Body of pancreas (tissue), 4 donors: ENCODE measurements around the gene CMC2.

Source experiments
- CTCF ChIP-seq, 7 experiments: fragments of 450-650 bp in 4 of 7; fragments of 200-600 bp in 3 of 7; sonication (generic) in 3 of 7; IDR thresholded peaks; one replicate each; pipeline ENCODE4 v1.5.1; 2016 to 2019; ENCODE audit warnings: antibody characterized with exemption in 7 of 7
- POLR2A ChIP-seq, 3 donors: fragments of 450-650 bp; IDR thresholded peaks; one replicate each; pipeline ENCODE4 v1.6.1; 2016; ENCODE audit warnings: antibody characterized with exemption in 3 of 3, mild to moderate bottlenecking in 2 of 3

GRCh38 chr16:81004646-81005353, 1.9 kb downstream of the CMC2 start:
- no peak for TF ChIP-seq POLR2A (IDR thresholded peaks at IDR 0.05)
- TF ChIP-seq CTCF (IDR thresholded peaks at IDR 0.05): peak; percentile 38 to 68 (median 62)
